ENCODE results near the gene GAK. TPM values are rescaled to one million over a fixed set of nuclear protein-coding genes. Genes with fewer than 3 reads are reported as not detected.

GAK gene
- polyA plus RNA-seq, 1 experiment: 17.0 TPM

DNA sequence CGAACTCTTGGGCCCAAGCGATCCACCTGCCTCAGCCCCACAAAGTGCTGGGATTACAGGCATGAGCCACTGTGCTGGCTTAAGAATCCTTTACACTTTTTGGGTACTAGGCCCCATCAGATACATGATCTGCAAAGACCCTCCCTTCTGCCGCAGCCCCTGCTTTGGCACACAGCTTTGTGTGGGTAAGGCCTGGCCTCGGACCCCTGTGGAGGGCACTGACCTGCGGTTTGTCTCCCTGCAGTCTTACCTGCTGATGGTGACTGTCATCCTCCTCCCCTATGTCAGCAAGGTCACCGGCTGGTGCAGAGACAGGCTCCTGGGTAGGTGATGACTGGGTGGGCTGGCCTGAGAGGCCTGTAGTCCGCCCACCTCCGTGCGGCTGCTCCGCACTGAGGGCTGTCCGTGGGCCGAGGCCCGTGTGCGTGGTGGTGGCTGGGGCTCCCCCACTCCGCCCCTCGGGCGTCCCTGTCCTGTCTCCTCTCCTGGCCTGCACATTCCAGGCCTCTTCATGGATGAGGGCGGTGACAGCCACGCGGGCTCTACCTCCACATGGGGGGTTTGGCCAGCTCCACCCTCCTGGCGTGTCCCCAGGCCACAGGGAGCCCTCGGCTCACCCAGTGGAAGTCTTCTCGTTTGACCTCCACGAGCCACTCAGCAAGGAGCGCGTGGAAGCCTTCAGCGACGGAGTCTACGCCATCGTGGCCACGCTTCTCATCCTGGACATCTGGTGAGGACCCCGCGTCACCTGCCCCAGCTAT, 23.2 kb upstream of the GAK start:
- Histone ChIP-seq H3K27me3 (ENCODE audit: control insufficient read depth, insufficient read depth, low read length) (no peaks in the 10 kb centered on the region), H3K27ac (ENCODE audit: low read depth, low read length) (no peak overlapping the region), H3K4me3 (ENCODE audit: low read depth, low read length) (no peak overlapping the region), H3K9me3 (ENCODE audit: control insufficient read depth, insufficient read depth, low read length) (no peaks in the 10 kb centered on the region; the same call in 1 of the 2 replicates)
- ChIA-PET POLR2A (no interaction called here), CTCF (no interaction called here)
- no peak for DNase-seq (ENCODE audit: low read depth, low spot score)
- TF ChIP-seq, protein P1, sequence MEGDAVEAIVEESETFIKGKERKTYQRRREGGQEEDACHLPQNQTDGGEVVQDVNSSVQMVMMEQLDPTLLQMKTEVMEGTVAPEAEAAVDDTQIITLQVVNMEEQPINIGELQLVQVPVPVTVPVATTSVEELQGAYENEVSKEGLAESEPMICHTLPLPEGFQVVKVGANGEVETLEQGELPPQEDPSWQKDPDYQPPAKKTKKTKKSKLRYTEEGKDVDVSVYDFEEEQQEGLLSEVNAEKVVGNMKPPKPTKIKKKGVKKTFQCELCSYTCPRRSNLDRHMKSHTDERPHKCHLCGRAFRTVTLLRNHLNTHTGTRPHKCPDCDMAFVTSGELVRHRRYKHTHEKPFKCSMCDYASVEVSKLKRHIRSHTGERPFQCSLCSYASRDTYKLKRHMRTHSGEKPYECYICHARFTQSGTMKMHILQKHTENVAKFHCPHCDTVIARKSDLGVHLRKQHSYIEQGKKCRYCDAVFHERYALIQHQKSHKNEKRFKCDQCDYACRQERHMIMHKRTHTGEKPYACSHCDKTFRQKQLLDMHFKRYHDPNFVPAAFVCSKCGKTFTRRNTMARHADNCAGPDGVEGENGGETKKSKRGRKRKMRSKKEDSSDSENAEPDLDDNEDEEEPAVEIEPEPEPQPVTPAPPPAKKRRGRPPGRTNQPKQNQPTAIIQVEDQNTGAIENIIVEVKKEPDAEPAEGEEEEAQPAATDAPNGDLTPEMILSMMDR (IDR thresholded peaks at IDR 0.05; ENCODE audit: low read depth, low read length): no peak

DNA sequence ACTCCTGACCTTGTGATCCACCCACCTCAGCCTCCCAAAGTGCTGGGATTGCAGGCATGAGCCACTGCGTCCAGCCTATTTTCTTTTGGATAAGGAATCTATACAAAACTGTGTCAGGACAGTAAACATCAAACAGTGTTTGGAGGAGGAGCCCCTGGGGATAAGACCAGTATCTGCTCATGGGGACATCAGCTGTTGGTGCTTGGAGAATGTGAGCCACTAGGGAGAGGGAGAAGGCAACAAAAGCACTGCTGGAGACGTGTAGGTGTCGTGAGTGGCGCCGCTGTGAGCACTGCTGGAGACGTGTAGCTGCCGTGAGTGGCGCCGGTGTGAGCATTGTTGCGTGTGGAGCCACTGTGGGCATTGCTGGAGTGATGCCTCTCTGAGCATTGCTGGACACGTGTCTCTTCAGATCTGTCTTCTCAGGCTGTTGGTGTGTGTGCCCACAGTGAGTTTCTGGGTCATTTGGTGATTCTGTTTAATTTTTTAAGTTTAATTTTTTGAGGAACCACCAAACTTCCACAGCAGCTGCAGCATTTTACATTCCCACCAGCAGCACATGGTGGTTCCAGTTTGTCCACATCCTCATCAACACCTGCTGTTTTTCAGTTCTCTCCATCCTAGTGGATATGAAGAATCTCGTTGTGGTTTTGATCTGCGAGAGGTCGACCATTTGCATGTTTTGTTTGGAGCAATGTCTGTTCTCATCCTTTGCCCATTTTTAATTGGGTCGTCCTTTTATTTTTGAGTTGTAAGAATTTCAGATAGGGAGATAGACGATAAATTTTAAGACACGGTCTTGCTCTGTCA, 22.3 kb upstream of the GAK start:
- Histone ChIP-seq H3K27me3 (ENCODE audit: control insufficient read depth, insufficient read depth, low read length) (no peaks in the 10 kb centered on the region), H3K4me3 (ENCODE audit: low read depth, low read length) (no peak overlapping the region), H3K27ac (ENCODE audit: low read depth, low read length) (no peak overlapping the region), H3K9me3 (ENCODE audit: control insufficient read depth, insufficient read depth, low read length) (no peaks in the 10 kb centered on the region; the same call in 1 of the 2 replicates)
- CTCF ChIA-PET: no interaction called here
- POLR2A ChIA-PET: no interaction called here
- DNase-seq (ENCODE audit: low read depth, low spot score): no peak
- TF ChIP-seq, protein P1 (IDR thresholded peaks at IDR 0.05; ENCODE audit: low read depth, low read length): no peak

DNA sequence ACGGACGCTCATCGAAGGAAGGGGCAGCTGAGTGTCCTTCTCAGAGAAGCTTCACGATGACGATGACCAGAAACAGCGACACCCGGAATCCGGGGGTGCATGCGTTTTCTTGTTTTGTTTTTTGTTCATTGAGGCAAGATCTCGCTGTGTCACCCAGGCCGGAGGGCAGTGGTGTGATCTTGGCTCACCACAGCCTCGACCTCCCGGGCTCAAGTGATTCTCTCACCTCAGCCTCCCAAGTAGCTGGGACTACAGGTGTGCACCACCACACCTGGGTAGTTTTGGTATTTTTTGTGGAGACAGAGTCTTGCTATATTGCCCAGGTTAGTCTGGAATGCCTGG, 21.4 kb upstream of the GAK start:
- TF ChIP-seq, protein P1 (IDR thresholded peaks at IDR 0.05; ENCODE audit: low read depth, low read length): no peak
- ChIA-PET POLR2A (no interaction called here), CTCF (no interaction called here)
- no peaks in the 10 kb centered on the region; the same call in 1 of the 2 replicates for H3K9me3 ChIP-seq (ENCODE audit: control insufficient read depth, insufficient read depth, low read length)
- H3K4me3 ChIP-seq (ENCODE audit: low read depth, low read length): no peak overlapping the region
- no peaks in the 10 kb centered on the region for H3K27me3 ChIP-seq (ENCODE audit: control insufficient read depth, insufficient read depth, low read length)
- DNase-seq (ENCODE audit: low read depth, low spot score): no peak
- H3K27ac ChIP-seq (ENCODE audit: low read depth, low read length): no peak overlapping the region

DNA sequence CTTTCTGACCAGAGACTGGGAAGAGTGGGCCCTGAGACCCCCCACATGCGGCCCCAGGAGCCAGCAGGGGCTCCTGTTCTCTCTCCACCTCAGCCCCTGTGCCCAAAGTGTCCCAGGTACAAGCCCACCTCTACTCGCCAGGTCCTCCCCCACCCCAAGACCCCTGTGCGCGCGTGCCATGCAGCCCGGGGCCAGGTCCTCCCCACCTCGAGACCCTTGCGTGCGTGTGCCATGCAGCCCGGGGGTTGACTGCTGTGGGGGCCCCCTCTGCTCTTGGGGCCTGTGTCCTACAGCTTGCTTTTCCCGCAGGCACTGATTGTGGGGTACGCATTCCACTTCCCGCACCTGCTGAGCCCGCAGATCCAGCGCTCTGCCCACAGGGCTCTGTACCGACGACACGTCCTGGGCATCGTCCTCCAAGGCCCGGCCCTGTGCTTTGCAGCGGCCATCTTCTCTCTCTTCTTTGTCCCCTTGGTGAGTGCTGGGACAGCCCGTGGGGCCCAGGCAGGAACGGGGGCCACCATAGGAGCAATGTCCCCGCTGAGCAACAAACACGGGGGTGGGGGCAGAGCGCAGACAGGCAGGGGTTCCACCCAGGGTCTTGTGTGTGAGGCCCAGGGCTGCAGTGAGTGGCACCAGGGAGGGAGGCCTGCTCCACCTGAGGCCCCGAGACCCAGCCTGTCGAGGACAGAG, 20.9 kb upstream of the GAK start:
- Histone ChIP-seq H3K27ac (ENCODE audit: low read depth, low read length) (no peak overlapping the region), H3K4me3 (ENCODE audit: low read depth, low read length) (no peak overlapping the region), H3K27me3 (ENCODE audit: control insufficient read depth, insufficient read depth, low read length) (no peaks in the 10 kb centered on the region), H3K9me3 (ENCODE audit: control insufficient read depth, insufficient read depth, low read length) (no peaks in the 10 kb centered on the region; the same call in 1 of the 2 replicates)
- no peak for DNase-seq (ENCODE audit: low read depth, low spot score)
- CTCF ChIA-PET: no interaction called here
- TF ChIP-seq, protein P1 (IDR thresholded peaks at IDR 0.05; ENCODE audit: low read depth, low read length): no peak
- POLR2A ChIA-PET: no interaction called here
